ENCODE data around the gene SH2B3.
"Not testable (repeated sequence)": the region's sequence is repeated elsewhere in the genome, so short reads cannot be mapped to it uniquely, and the experiment has no call there.

SH2B3 gene

DNA sequence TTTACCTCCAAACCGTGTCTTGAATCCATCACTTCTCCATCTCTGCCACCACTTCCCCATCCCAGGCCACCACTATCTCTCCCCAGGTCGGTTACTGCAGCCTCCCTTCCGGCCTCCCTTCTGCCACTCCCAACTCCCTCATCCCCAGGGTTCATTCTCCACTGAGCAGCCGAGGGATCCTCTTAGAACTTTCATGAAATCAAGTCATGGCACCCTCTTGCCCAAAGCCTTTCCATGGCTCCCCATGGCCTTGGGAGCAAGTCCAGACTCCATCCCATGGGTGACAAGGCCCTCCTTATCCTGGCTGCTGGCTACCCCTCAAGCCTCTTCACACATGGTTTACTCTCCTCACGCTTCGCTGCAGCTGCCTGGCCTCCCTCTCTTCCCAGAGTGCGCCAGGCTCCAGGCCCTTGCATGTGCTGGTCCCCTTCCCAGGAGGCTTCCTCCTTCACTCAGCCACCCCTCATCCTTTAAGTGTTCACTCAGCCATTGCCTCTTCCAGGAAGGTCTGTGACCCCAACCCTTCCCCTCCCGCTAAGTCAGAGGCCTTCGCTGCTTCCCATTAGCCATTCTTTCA lies 17.9 kb upstream of the SH2B3 start:
- no peak for FAIRE-seq

DNA sequence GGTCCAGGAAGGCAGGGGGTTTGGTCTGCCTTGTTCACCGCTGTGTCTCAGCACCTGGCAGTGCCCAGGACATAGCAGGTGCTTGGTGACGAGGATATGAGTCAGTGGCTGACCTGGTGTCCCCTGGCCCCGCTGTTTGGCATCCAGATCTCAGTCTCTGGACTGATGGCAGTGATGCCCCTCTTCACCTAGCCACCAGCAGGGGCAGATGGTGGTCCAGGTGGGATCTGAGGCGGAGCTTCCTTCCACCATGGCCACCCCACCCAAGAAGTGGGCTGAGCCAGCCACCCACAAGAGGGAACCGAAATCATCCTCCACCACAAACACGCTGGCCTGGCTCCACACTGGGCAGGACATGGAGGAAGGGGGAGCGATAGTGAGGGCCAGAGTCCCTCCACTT lies 16.1 kb upstream of the SH2B3 start:
- FAIRE-seq: no peak

- FAIRE-seq: no peak
Measured at GRCh38 chr12:111390910-111391309, 14.8 kb upstream of the SH2B3 start.

- no peak for FAIRE-seq
Measured at GRCh38 chr12:111393700-111394300, 11.9 kb upstream of the SH2B3 start.

GRCh38 chr12:111394480-111394879 lies 11.2 kb upstream of the SH2B3 start:
- FAIRE-seq: no peak

GRCh38 chr12:111395336-111396187 lies 10.2 kb upstream of the SH2B3 start:
- no peak for FAIRE-seq

DNA sequence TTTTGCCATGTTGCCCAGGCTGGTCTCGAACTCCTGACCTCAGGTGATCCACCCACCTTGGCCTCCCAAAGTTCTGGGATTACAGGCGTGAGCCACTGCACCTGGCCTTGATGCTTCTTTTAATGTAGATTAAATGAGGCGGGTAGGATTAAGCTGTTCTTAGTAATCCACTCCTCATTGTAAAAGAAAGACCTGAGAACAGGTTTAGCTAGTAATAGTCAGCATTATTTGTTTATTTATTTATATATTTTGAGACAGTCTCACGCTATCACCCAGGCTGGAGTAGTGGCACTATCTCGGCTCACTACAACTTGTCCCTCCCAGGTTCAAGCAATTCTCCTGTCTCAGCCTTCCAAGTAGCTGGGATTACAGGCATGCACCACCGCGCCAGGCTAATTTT lies 9.5 kb upstream of the SH2B3 start:
- FAIRE-seq: not testable (repeated sequence)

- no peak for FAIRE-seq
Measured at GRCh38 chr12:111396726-111397445, 8.8 kb upstream of the SH2B3 start.

GRCh38 chr12:111398530-111398929 lies 7.2 kb upstream of the SH2B3 start:
- FAIRE-seq: no peak

DNA sequence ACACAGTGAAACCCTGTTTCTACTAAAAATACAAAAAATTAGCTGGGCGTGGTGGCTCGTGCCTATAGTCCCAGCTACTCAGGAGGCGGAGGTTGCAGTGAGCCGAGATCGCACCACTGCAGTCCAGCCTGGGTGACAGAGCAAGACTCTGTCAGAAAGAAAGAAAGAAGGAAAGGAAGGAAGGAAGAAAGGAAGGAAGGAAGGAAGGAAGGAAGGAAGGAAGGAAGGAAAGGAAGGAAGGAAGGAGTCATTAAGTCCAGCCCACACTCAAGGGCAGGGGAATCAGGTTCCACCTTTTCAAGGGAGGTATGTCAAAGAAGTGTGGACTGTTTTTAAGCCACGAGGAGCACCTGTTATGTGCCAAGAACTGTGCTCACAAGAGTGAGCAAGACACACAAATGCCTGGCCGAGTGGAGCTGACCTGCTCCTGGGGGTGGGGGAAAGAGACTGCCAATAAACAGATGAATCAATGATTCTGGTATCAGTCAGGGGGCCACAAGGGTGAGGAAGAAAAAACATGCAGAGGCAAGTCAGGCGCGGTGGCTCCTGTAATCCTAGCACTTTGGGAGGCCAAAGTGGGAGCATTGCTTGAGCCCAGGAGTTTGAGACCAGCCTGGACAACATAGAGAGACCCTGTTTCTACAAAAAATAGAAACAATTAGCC lies 5.8 kb upstream of the SH2B3 start:
- not testable (repeated sequence) for FAIRE-seq

GRCh38 chr12:111401167-111401605 lies 4.5 kb upstream of the SH2B3 start:
- no peak for FAIRE-seq

GRCh38 chr12:111402490-111402824 lies 3.3 kb upstream of the SH2B3 start:
- FAIRE-seq: not testable (repeated sequence)

- FAIRE-seq: no peak
Measured at GRCh38 chr12:111404362-111405148, 1.2 kb upstream of the SH2B3 start.

- no peak for FAIRE-seq
Measured at GRCh38 chr12:111405149-111405858, 419 bp upstream of the SH2B3 start.

DNA sequence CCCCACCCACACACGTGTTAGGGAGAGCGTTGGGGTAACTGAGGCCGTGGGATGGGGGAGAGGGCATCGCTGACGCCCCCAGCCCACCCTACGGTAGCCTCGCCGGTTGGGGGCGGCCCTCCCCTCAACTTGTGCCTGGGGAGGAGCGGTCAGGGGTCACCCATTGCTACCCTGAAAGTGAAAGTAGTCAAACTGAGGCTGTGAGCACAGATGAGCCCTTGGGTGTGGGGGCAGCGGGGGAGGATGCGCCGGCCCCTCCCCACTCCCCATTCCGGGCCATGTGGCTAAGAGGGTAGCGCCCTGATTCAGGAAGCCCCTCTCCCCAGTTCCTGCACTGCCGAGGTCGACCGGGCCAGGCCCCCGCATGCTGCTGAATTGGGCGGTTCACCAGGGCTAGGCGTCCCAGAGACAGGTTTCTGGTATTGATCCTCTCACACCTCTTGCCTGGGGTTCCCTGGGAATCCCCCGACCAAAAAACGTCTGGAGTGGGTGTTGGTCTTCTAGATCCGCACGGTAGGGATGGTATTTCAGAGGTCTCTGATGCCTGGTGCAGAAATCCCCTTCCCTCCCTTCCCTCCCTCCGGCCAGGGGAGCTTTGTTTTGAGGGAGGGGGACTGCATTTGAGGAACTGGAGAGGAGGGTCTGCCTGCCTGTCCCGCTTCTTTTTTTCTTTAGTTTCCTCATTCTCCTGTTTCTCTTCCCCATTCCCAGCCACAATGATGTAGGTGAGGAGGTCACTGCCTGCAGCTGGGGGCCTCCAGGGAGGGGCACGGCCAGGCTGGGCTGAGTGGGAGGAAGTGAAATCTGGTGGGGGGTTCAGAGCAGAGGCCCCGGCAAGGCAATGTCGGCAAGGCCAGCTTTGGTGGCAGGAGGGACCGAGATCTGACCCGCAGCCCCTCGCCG lies 1.0 kb downstream of the SH2B3 start:
- FAIRE-seq: no peak

DNA sequence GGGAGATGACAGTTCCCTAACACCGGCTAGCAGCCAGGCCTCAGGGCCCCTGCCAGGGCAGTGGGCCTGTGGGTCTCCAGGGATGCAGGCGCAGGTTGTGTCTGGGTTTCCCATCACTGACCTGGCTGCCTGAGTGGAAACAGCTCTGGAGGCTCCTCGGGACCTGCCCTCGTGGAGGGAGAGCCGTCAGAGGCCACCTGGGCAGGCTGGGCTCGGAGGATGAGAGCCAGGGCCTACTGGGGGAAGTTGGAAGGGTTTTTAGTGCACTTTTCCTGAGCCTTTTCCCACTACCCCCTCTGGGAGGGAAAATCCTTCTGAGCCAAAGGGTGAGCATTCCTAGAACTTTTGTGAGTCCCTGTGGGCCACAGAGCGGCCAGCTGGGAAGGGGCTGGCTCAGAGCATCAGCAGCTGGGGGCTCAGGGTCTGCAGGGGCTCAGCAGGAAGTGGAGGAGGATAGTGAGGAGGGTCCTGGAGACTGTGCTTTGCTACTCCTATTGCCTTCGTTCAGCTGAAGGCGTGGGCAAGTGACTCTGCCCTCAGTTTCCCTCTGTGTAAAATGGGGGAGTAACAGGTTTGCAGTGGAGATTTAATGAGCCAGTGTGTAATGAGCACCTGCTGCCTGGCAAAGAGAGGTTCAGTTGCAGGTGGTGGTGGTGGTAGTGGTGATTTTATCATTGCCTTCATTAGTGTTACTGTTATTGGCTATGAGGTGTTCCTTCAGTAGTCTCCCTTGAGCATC lies 1.8 kb downstream of the SH2B3 start:
- no peak for FAIRE-seq

DNA sequence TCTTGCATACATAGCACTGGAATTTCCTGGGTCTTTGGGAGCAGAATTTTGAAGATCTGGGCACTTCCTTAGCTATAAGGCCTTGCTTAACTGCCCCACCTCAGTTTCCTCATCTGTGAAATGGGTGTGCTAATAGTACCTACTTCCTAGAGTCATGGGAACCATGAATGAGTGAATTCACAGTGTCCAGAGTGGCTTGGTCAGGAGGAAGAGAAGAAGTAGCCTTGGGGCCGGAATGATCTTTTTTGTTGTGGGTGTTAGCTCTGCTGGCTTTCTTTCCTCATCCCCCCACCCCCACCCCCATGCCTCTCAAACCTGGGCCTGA lies 2.4 kb downstream of the SH2B3 start:
- FAIRE-seq: no peak

DNA sequence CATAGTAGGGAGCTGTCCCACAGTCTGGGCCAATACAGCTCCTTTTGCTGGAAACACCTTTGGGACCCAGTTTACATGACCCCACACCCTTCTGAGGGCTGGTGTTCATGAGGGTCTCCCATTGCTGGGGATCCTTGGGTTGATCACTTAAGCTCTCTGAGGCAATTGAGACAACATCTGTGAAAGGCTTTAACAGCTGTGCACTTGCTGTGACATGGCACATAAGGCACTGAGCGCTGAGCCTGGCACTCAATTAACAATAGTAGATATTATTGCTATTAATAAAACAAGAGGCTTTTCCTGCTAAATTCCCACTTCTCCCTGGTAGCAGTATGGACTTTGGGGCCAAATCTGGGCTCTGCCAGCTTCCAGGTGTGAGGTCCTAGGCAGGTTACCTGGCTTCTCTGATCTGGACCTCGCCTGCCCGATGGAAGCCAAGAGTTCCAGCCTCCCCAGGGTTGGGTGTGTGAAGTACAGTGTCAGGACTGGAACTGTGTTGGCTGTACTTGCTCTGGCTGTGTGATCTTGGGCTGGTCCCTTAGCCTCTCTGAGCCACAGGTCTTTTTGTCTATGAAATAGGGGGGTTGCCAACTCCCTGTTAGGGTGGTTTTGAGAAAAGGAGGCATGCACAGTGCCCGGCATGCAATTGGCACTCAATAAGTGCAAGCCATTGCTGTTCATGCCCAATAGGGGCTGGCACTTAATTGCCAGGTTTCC lies 3.1 kb downstream of the SH2B3 start:
- no peak for FAIRE-seq

GRCh38 chr12:111409403-111409779 lies 3.7 kb downstream of the SH2B3 start:
- no peak for FAIRE-seq

Measured in islet of Langerhans (tissue), 1 donor.